ENCODE results near the gene NOL11.
"Not testable (repeated sequence)": the region's sequence is repeated elsewhere in the genome, so short reads cannot be mapped to it uniquely, and the experiment has no call there.

Gene NOL11

DNA sequence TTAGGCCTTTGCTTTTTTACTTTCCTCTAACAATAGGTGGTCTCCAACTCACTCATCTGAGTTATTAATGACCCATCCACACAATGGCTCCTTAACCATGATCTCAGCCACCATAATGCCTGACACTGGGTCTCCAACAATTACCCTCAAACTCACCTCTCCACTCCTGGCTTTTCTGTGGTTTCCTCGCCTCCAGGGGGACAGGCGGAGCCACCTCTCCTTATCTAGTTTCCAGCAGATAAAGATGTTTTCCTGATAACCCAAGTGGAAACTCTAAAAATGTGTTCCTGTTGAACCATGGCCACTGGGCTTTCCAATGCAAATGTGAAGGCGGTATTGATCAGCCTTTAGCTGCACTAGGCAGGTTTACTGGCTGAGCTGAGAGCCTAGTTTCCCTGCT, 9.4 kb upstream of the NOL11 start:
- no peak for DNase-seq (ENCODE audit: low spot score)

GRCh38 chr17:67711916-67712315, 5.8 kb upstream of the NOL11 start:
- no peak for DNase-seq (ENCODE audit: low spot score)

DNA sequence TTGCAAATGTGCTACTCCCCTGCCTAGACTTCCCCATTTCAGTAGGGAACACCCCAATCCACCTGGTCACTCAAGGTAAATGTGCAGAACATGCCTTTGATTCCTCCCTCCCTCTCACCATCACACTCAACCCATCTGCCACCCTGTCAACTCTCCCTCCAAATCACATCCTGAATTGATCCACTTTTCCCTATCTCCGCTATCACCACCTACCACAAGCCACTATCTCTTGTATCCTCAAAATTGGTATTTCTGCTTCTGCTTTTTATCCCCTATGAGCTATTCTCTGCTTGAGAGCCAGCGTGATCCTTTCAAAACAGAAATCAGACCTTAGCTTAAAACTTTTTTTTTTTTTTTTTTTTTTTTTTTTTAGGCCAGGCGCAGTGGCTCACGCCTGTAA, 5.4 kb upstream of the NOL11 start:
- no peak for DNase-seq (ENCODE audit: low spot score)

- DNase-seq (ENCODE audit: low spot score), result no peak
These were observed 4.6 kb upstream of the NOL11 start for GRCh38 chr17:67713169-67713568.

DNA sequence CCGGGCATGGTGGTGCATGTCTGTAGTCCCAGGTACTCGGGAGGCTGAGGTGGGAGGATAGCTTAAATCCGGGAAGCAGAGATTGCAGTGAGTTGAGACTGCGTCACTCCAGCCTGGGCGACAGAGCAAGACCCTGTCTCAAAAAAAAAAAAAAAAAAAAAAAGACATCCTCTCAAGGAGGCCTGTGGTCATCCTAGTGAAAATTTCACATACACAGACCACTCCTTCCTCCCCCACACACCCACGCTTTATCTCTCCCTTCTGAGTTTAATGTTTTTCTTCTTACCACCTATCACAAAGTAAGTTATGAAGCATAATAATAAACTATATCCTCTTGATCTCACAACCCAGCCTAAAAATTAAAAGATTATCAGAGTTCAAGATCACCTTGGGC, 1.3 kb upstream of the NOL11 start:
- no peak for DNase-seq (ENCODE audit: low spot score)

- DNase-seq (ENCODE audit: low spot score), result peak; percentile 16
These were observed 528 bp upstream of the NOL11 start for GRCh38 chr17:67717192-67717623.

DNA sequence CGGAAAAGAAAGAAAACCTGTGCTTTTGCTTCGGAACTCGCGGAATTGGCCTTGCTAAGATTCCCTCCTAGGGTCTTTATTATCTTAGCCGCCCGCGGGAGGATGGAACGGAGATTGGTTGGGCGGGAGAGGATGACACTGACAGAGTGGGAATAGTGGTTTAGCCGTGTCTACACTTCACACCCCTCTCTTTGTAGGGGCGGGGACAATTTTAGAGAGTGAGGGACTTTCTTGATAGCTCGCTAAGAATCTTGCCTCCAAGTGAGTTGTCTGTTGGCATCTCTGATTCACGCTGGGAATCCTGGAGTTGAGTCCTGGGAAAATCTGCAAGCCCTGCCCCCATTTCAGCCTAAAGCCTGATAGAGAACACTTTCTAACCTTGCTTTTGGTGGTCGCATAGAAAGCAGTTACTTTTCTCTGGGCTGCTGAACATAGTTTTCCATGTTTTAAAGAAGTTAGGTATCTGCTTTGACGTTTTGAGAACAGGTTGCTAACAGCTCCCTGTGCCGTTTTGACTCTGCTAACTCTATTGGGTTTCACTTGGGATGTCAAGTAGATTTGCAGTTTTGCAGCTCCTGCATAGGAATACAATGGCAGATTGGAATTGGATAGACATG, 697 bp downstream of the NOL11 start:
- DNase-seq (ENCODE audit: low spot score), result peak; percentile 32

DNA sequence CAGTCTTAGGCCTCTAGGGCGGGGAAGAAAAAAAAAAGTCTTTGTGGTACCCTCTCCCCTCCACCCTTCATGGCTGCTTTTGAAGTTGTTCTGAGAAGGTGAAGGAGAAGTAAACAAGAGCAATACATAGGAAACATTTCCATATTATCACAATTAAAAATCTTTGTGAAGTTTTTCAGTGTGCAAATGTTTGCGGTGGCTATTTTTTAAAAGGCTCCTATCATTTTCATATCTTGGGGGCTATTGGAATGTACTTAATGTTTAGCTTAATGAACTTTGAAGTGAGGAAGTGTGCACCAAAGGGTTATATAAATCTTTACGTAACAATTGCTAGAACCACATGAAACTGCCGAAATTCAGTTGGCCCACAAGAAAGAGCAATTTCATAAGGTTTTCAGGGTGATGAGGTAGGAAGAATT, 7.6 kb downstream of the NOL11 start:
- DNase-seq (ENCODE audit: low spot score), result no peak

DNA sequence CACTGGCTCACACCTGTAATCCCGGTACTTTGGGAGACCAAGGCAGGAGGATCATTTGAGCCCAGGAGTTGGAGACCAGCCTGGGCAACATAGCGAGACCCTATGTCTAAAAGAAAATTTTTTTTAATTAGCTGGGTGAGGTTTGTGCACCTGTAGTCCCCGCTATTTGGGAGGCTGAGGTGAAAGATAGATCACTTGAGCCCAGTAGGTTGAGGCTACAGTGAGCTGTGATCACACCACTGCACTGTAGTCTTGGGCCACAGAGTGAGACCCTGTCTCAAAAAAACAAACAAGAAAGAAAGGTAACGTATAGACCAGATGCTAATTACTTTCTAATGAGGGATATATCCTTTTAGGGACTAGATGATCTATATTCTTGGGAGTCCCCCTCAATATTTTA, 8.1 kb downstream of the NOL11 start:
- no peak for DNase-seq (ENCODE audit: low spot score)

GRCh38 chr17:67727152-67728039, 9.7 kb downstream of the NOL11 start:
- DNase-seq (ENCODE audit: low spot score), result not testable (repeated sequence)

DNA sequence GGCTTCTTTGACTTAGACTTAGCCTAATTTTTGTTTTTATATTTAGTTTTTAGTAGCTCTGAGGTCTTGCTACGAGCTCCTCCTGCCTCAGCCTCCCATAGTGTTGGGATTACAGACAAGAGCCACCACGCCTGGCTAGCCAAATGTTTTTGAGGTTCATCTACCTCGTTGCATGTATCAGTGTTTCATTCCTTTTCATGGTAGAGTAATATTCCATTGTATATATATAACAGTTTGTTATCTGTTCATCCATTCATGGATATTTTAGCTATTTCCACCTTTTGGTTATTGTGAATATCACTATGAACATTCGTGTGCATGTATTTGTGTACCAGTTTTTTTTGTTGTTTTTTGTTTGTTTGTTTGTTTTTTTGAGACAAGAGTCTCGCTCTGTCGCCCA, 12.2 kb downstream of the NOL11 start:
- DNase-seq (ENCODE audit: low spot score), result no peak

- no peak for DNase-seq (ENCODE audit: low spot score)
These were observed 13.0 kb downstream of the NOL11 start for GRCh38 chr17:67730731-67731130.

DNA sequence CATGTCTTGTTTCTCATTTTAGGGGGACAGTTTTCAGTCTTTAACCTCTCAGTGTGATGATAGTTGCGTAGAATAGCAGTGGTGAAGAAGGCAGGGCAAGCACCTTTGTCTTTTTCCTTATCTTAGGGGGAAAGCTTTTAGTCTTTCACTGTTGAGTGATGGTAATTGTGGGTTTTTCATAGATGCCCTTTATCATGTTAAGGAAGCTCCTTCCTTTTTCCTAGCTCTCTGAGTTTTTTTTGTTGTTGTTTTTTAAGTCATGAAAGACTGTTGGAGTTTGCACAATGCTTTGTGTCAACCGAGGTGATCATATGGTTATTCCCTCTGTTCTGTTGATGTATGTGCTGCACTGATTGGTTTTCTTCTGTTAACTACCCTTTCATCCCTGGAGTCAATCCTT, 15.7 kb downstream of the NOL11 start:
- no peak for DNase-seq (ENCODE audit: low spot score)

DNA sequence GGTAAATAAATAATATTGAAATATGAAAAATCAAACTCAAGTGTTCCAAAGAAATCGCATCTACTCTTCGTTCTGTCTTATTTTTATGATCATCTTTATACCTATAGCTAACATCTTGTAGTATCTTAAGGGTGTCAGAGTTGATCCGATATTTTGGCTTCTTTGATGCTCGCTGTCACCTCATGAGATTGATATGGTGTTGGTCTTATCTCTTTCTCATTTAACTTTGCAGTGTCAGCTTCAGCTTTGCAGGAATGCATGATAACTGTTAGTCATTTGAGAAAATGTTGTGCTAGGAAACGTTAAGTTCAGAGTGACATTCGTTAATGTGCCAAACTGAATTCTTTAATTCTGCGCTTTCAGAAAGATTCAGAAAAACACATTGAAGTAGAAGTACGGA, 19.4 kb downstream of the NOL11 start:
- no peak for DNase-seq (ENCODE audit: low spot score)

DNA sequence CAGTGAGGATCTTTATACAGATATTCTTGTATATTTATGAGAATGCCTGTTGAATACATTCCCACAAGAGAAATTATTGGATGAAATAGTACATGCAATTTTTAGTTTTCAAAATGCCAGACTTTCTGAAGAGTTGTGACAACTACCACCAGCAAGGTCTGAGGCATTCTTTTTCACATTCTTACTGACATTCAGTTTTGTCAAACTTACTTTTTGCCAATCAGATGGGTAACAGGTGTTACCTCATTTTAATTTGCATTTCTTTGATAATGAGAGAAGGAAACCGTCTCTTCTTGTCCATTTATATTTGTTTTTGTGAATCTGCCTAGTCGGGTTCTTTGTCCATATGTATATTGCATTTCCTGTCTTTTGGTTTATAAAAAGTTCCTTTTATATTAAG, 24.3 kb downstream of the NOL11 start:
- DNase-seq (ENCODE audit: low spot score), result no peak

- DNase-seq (ENCODE audit: low spot score), result no peak
These were observed 29.2 kb downstream of the NOL11 start for GRCh38 chr17:67746704-67747571.

- no peak for DNase-seq (ENCODE audit: low spot score)
These were observed 30.0 kb downstream of the NOL11 start for GRCh38 chr17:67747681-67748235.

- no peak for DNase-seq (ENCODE audit: low spot score)
These were observed 32.3 kb downstream of the NOL11 start for GRCh38 chr17:67750067-67750466.

- DNase-seq (ENCODE audit: low spot score), result no peak
These were observed 33.7 kb downstream of the NOL11 start for GRCh38 chr17:67751101-67752074.

DNA sequence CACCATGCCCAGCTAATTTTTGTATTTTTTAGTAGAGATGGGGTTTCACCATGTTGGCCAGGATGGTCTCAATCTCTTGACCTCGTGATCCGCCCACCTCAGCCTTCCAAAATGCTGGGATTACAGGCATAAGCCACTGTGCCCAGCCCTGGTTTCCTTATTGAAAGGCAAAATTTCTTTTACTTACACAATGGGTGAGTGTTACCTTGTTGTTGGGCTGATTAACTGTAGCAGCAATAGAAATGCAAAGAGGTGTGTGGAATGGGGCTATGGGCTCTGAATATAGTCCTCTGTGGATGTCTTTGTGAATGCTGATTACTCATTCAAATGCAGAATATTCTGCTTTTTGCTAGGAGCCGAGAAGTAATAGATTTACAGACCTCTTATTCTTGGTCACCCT, 34.4 kb downstream of the NOL11 start:
- DNase-seq (ENCODE audit: low spot score), result not testable (repeated sequence)

- no peak for DNase-seq (ENCODE audit: low spot score)
These were observed 35.3 kb downstream of the NOL11 start for GRCh38 chr17:67753026-67753425.

Measured in hepatic stellate cell (primary cell).